GM21528 (cell line): ENCODE data around the gene CEPT1.

Source experiments
- ATAC-seq: cut with Tn5 transposase; IDR thresholded peaks from one replicate; pipeline ENCODE4 v1.9.1; 2021; ENCODE audit warnings: mild to moderate bottlenecking, moderate library complexity; ENCODE audit not compliant: unreplicated experiment, low FRiP score

Gene CEPT1

GRCh38 chr1:111192074-111192473, 52.1 kb downstream of the CEPT1 start:
- ATAC-seq = no peak

GRCh38 chr1:111192658-111193519, 52.9 kb downstream of the CEPT1 start:
- no peak for ATAC-seq

- no peak for ATAC-seq
Observed at GRCh38 chr1:111193712-111194480, 53.9 kb downstream of the CEPT1 start.

GRCh38 chr1:111195002-111195684, 55.1 kb downstream of the CEPT1 start:
- no peak for ATAC-seq

- ATAC-seq = no peak
Observed at GRCh38 chr1:111196213-111196612, 56.2 kb downstream of the CEPT1 start.

GRCh38 chr1:111197598-111198284, 57.7 kb downstream of the CEPT1 start:
- no peak for ATAC-seq

GRCh38 chr1:111198836-111199235, 58.8 kb downstream of the CEPT1 start:
- no peak for ATAC-seq

- no peak for ATAC-seq
Observed at GRCh38 chr1:111199329-111199728, 59.3 kb downstream of the CEPT1 start.

- ATAC-seq = no peak
Observed at GRCh38 chr1:111199881-111200801, 60.1 kb downstream of the CEPT1 start, which contains the start of gene DENND2D. Gene DENND2D, minus strand, starts transcription at chr1:111200646. Its CDS starts 187 bp downstream, at chr1:111200459.

- no peak for ATAC-seq
Observed at GRCh38 chr1:111200802-111201161, 60.8 kb downstream of the CEPT1 start.

- no peak for ATAC-seq
Observed at GRCh38 chr1:111201275-111202090, 61.5 kb downstream of the CEPT1 start.

GRCh38 chr1:111202366-111202706, 62.3 kb downstream of the CEPT1 start:
- ATAC-seq = no peak

- peak; percentile 1 for ATAC-seq
Observed at GRCh38 chr1:111202707-111203623, 62.9 kb downstream of the CEPT1 start.

GRCh38 chr1:111203681-111204200, 63.7 kb downstream of the CEPT1 start:
- peak; percentile 39 for ATAC-seq

- ATAC-seq = peak; percentile 70
Observed at GRCh38 chr1:111204201-111204982, 64.4 kb downstream of the CEPT1 start.

- ATAC-seq = no peak
Observed at GRCh38 chr1:111204983-111205713, 65.1 kb downstream of the CEPT1 start.
